Smooth muscle cell of the brain vasculature (primary cell): ENCODE data around the gene SHROOM3.

Experiments used
- DNase-seq: peaks from one replicate; pipeline ENCODE4 v3.0.0-alpha.2; 2012; ENCODE audit warnings: low read depth, low spot score

SHROOM3 gene

DNA sequence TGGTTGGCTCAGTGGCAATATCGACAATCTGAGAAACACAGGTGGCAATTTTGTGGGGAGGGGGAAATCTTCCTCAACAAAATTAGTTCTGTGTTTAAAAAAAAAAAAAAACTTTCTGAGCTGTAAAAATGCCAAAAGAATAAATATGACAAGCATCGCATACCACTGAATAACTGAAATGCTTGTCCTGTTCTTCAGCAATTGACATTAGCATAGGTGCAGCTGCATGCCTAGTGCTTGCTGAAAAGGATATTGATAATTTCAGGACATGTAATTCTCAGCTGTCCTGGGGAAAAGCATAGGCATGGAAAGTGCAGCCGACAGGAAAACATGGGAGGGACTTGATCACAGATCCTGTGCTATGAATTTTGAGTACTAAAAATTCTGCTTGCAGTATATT is 315.7 kb downstream of the SHROOM3 start:
- no peak for DNase-seq

DNA sequence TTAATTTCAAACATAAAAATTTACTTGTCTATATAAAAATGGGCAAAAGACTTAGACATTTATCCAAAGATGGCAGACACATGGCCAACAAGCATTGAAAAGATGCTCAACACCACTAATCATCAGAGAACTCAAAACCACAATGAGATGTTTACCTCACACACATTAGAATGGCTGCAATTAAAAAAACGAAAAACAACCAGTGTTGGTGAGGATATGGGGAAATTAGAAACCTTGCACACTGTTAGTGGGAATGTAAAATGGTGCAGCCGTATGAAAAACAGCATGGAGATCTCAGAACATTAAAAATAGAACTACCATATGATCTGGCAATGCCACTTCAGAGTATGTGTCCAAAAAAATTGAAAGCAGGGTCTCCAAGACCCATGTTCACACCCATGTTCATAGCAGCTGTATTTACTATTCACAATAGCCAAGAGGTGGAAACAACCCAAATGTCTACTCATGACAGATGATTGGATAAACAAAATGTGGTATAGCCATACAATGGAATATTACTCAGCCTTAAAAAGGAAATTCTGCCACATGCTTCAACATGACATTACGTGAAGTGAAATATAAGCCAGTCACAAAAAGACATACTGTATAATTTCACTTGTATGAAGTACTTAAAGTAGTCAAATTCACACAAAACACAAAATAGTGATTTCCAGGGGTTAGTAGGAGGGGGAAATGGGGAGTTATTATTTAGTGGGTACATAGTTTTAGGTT is 316.7 kb downstream of the SHROOM3 start:
- DNase-seq: no peak

DNA sequence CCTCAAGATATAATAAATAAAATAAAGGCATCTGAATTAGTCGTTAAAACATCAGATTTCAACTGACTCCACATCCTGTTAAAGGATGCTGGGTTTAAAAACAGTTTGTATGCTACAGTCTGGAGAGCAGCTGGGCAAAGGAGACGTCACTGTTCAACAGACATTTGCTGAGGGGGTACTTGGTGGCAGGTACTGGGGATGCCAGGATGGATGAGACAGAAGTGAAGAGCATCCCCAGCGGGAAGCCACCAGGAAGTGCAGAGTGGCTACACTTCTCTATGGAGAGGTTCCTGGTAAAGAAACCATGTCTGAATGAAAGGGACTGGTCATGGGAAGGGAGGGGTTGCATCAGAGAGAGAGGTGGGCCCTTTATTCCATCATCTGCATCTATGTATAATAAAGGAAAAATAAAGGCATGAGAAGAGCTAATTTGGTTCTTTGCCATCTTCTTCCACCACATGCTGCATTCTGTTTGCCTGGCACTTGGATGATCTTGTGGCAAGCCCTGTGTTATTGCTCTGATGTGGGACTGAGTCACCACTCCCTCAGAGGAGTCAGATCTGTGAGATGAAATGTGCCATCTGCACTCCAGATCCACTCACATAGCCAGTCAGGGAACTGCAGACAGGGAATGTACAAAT is 318.0 kb downstream of the SHROOM3 start:
- no peak for DNase-seq

DNA sequence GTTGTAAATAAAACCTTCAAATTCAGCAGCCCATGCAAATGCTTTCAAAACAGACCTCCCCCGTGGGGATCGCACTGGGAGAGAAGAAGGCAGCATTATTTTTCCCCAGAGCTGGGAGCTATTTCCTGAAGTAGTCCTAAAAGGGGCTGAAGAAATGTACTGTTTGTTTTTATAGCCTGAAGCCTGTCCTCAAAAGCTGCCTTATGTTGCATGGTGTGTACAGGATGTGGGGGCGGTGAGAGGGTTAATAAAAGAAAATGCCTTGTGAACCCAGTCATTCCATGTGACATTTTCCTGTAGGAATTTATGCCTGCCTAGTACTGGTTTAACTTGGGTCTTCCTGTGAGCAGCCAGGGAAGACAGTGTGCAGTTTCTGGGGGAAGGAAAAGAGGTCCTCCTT is 318.8 kb downstream of the SHROOM3 start:
- no peak for DNase-seq

DNA sequence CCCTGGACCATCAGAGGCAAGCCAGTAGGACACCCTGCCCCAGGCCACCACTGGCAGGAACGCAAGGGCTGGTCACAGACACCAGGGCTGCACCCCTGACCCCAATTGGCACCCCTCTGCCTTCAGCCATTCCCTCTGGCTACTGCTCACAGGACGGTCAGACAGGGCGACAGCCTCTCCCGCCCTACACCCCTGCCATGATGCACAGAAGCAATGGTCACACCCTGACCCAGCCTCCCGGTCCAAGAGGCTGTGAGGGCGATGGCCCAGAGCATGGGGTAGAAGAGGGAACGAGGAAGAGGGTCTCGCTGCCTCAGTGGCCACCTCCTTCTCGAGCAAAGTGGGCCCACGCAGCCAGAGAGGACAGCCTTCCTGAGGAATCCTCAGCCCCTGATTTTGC is 319.4 kb downstream of the SHROOM3 start:
- DNase-seq: no peak

DNA sequence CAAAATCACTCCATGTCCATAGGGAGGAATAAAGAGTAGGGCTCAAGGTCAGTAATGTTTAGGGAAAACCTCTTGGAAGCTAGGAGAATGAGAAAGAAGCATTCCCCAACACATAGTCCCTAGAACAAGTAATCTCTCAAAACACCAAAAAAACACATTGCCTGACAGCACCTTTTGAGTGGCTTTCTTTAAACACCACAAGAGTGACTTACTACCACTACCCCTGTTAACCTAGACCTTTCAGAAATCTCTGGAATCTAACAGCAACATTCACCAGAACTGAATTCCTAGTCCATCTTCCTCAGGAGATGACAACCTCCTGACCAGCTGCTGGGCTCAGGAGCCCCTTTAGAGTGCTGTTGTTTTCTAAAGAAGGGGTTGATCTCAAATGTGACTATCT is 320.7 kb downstream of the SHROOM3 start:
- no peak for DNase-seq

DNA sequence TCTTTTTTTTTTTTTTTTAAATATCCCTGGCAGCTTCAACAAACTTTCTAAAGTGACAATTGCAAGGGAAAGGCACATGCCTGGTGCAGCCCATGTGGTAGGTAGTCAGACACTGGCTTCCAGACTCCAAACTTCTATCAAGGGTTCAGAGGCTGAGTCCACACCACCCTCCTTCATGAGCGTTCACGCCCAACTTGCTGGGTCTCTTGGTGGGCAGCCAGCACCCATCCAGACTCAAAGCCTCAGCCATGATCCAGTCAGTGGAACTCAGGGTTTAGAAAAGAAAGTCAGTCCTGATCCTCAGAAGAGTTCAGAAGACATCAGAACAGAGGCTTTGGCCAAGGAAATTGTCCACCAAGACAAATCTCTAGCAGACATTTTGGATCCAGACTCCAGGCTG is 321.4 kb downstream of the SHROOM3 start:
- no peak for DNase-seq

DNA sequence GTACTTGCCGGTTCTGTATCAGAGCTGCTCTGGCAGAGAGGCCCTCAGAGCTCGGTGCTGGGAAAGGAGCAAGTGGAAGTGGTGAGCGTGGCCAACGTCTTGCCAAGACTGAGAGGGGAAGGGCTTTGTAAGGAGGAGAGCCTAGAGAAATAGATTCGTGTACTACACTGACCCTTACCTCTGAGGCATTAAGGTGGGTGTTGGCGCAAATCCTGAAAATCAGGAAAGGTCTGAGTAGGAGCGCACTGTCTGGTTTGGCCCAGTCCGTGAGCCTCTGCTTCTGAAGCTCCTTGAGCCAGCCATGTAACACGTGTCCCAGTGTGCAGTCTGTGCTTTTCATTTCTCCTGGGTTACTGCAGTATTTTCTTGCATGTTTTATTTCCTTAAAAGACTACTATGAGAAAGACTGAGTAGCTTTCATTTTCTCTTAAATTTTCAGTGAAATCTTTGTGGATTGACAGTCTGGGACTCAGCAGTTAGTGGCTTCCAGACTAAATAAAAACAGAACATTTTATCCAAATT is 322.4 kb downstream of the SHROOM3 start:
- DNase-seq: no peak

DNA sequence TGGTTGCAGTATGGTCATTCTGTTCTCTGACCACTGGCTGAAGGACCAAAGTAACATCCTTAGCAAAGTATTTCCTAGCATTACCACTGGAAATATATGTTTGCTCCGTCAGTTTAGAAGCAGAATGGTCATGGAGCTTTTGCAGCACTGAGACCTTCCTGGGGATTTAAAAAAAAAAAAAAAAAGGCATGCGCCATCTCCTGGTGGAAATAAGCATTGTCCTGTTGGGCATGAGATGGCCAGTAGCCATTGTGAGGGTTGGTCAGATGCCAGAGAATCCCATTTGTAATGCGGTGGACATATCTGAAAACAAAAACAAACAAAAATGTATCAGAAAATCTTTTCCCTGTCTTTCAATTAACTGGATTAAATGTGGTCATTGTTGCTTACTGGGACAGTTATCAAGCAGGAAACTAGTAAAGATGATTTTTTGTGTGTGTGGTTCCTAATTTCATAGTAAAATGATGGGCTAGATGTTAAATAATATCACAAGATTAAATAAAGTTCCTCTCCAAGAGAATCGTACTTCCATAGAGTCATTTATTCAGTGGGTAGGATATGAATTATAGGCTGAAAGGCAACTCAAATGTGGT is 323.4 kb downstream of the SHROOM3 start:
- DNase-seq: no peak

DNA sequence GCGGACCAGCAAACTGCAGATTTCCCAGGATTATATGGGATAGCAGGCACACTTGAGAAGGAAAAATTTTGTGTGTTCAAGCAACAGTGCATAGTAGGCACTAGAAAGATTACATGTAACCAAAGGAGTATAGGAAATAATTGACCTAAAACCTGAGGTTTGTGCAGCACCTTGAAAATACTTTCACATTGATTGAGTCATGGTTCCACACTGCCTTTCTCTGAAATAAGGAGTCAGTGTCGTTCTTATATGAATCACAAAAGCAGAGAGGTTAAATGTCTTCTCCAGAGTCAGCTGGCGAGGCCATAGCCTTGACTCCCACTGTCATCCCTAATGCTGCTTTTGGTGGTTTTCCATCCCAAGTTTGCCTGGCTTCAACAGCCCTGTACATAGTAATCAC is 324.0 kb downstream of the SHROOM3 start:
- DNase-seq: no peak

DNA sequence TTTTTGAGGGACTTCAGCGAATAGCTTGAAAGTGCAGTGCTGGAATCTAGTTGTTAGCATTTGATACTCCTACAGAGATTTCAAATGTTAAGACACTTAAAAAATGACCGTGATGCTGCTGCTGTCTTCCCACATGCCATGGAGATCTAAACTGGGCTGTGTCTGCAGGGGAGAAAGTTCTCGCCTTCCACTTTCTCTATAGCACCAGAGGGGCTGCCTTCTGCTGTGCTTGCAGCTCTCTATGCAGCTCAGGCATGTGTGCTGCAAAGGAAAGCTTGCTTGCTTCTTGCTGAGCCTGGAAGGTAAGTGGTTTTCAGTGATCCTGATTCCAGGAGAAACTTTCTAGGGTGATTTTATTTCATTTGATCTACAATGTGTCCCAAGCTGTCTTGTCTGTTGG is 325.2 kb downstream of the SHROOM3 start:
- no peak for DNase-seq

DNA sequence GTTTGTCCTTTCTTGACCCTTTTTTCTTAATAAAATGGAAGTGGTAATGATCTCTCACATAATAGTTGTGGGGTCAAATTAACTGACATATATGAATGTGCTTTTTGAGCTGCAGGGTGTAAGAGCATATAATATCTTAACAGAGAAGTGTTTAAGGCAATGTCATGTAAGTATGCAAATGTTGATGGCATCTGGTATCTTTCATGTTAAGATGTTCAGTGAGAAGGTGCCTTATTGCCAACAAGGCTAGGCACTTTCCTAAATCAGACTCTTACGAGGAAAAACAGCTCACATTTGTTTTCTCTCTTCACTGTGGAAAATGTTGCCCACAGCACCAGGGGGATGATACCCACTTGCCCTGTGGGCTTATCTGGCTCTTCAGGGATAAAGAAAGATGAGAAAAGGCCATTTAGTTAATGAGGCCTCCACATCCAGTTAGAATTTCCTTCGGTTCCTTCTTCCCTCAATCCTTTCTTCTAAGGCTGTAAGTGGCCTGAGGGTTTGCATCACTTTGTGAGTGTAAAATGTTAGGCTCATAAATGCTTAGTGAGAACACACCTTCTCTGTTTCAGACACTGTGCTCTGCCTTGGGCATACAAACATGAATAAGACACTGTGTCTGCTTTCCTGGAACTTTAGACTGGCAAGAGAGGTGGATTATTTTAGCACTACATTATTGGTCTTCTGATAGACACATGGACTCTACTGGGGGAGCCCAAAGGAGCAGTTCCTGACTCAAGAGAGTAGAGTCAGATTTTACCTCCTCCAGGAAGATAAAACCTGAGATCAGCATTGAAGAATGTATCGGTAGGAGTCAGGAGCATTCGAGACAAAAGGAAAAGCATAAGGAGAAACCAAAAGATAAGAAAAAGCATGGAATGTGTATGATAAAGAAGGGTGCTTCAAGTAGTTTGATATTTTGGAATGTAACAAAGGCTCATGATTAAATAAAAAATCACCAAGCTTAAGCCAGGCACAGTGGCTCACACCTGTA is 327.4 kb downstream of the SHROOM3 start:
- no peak for DNase-seq

DNA sequence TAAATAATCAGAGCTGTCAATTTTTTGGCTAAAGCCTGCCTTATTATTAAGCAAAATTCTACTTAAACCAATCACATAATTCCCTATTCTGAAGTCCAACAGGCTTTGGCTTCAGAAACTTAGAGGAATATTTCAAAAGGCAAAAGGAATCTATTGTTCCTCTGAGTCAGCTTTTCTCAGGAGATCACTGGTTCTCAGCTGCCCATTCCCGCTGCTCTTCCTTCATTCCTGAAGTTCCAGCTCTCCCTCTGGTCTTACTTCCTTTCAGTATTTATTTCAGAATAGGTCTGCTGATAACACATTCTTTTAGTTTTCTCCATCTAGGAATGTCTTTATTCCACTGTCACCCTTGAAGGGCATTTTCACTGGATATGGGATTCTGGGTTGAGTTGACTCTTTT is 329.2 kb downstream of the SHROOM3 start:
- no peak for DNase-seq

DNA sequence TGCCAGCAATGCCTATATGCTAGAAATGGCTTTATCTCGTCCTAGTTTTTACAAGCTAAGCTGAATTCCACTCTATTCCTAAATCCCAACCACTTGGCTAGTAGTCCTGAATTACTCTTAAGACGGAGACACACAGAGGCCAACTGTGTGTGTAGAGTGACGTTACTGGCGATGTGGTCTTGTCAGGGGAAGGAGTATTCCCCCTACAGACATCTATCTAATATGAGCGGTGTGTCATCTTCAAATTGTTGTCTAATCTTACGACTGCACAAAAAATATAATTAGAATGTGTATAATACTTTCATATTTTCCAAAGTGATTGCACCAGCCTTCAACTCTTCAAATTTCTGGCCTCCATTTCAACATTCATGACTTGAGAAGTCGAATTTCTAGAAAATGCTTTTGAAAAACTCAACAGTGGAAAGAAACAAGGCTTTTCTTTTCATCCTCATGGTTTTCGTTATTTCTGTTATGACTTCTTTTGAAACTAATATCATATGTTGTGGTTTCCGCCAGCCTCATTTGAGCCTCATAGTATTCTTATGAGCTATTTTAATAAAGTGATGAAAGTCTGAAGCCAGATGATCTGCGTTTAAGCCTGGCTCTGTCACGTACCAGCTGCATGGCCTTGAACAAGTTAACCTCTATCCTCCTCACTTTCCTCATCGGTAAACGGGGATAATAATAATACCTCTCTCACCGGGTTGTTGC is 330.6 kb downstream of the SHROOM3 start:
- DNase-seq: no peak

DNA sequence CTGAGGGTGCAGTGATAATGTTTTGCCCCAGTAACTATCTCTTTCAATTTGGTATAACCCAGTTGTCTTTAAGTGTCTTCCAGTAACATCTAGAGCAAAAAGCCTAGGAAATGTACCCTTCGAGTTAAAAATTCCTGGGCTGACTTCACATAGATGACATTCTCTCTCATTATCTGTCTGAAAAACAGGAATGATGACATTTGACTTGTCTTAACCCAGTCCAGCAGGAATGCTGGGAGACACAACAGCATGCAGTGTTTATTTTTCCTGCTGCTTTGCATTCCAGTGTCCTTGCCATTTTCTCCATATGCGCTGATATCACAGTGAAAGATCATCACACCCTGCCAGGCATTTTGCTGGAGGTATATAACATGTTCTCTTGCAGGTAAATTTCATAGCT is 333.0 kb downstream of the SHROOM3 start:
- DNase-seq: no peak

DNA sequence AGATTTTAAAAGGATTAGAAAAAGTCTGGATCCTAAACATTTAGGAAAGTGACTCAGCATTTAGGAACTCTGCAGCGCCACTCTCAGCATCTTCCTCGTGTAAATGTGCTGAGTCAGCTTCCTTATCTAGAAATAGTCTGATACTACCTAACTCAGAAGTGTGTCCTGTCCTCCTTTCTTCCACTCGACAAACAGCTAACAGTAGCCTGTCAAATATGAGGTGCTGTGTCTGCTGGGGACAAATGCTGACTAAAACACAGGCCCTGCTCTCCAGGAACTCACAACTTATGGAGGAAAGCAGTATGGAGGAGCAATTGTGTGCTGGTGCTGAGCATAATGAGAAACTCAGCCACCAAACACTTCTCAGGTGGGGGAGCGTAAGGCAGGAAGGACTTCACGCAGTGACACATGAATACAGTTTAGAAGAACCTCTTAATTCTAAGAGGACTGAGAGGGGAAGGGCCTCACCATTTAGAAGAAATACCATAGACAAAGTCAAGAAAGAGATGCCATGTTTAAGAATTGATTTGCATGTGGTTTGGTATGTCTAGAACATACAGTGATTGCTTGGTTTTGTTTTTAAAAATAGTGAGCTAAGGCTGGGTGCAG is 337.6 kb downstream of the SHROOM3 start:
- DNase-seq: no peak

DNA sequence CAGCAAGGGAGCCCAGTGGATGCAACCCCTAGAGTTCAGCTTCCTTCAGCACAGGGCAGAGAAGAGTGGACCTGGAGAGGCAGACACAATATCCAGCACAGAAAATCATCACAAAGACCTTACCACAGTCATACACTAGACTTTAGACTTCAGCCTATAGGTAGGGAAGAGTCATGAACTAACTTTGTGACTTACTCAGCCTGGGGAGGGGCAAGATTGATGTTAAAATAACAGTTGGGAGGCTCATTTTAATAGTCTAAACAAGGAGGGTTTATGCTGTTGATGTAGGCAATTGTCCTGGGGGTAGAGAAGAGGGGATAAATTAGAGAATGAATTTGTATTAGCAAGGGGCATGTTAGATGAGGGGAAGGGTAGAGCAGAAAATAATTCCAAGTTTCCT is 338.7 kb downstream of the SHROOM3 start:
- DNase-seq: no peak

DNA sequence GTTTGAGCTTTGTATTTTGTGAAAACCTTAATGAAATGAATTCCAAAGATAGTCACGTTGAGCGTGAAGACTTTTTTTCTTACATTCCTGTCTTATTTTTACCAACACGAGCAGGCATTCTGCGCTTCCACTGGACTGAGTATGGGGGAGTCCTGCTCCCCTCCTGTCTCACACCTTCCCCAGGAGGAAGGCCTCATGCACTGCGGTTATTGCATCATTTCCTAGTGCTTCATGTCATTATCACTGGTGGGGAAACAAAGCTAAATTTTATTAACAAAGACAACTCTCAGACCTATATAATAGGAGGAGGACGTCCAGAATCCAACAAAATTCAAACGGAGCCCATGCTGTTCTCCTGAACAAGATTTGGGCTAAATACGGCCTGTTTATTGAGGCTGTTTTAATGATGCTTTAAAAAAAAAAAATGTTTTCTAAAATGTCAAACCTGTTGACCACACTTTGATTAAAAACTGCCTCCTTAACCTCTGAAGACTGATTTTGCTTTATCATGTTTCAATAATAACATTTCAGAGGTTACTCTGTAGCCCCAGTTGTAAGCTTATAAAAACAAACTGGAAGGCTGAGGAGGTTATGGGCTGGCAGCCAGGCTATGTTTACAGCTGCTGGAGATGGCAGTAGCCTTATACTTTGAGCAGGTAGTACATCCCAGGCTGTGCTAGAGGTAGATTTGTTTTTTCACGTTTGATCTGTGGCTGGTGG is 344.9 kb downstream of the SHROOM3 start:
- peak; percentile 37 for DNase-seq

DNA sequence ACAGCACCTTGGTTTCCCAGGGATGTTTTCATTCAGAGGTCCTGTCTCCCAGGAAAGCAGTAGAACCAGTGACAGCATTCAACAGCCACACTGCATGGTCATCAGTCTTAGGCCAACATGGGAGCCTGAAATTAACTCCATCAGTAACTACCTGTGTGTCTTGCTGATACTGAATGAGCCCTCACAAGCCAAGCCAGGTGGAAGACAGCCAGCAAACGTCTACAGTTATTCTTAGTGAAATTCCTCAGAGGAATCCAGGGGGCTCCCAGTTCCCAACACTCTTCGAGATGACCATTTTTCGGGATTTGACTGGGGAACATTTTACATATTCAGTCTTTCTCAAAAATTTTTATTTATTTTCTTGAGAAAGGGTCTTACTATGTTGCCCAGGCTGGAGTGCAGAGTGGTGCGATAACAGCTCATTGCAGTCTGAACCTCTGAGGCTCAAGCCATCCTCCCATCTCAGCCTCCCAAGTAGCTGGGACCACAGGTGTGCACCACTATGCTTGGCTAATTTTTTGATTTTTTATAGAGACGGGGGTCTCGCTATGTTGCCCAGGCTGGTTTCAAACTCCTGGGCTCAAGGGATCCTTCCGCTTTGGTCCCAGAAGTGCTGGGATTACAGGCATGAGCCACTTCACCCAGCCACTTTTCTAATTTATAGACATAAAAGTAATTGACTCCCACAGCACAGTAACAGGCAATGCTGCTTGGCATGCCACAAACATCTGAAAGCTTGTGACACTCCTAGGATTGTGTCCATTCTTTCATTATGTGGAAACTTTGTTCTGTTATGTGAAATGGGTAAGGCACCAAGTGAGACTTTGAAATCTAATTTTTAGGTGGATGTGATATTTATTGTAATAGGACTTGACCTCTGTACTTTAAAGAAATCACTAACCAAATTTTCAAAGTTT is 346.0 kb downstream of the SHROOM3 start:
- no peak for DNase-seq
